Measurements from ENCODE around the gene TUBE1. TPM values are rescaled to one million over a fixed set of nuclear protein-coding genes. Genes with fewer than 3 reads are reported as not detected.

The TUBE1 gene
- total and polyA plus RNA-seq, 10 of the 15 experiments (the other 5 are each of a cell fraction or from before 2014, with no cell fraction given), result 6.3 to 25.2 (median 13.6) TPM

- DNase-seq (ENCODE audit: low read depth, low spot score), result no peak
- intact Hi-C loops (cut with micrococcal nuclease; ENCODE audit: unreplicated experiment) (no loop called here), in situ Hi-C loops (cut with MboI) (loop anchor here (5.0 kb wide), 1 partner anchor 327 kb away; no protein-coding TSS in a partner anchor)
- no peak overlapping the region for H3K4me3 ChIP-seq
- H3K9me3 ChIP-seq (replicated peaks; ENCODE audit: control insufficient read depth, insufficient read depth, low read length), result no peaks in the 10 kb centered on the region
- POLR2A ChIA-PET, result no interaction called here
- FAIRE-seq, result no peak
- 58% methylated on average over 4 of the region's 4 CpGs for WGBS (ENCODE audit: insufficient coverage, insufficient replicate concordance, low lambda C conversion rate, missing lambda C conversion rate)
- CTCF ChIA-PET, result no interaction called here
- H3K4me2 ChIP-seq (ENCODE audit: control insufficient read depth, insufficient read depth), result no peak overlapping the region
- no peaks in the 10 kb centered on the region for H3K79me2 ChIP-seq (ENCODE audit: control insufficient read depth, insufficient read depth, low read length)
- H3K27ac ChIP-seq (ENCODE audit: control insufficient read depth, insufficient read depth), result no peak overlapping the region
- BruUV-seq (replicated peaks), result no TSS peak
- RAD21 ChIA-PET (ENCODE audit: unreplicated experiment), result no interaction called here
- H4K20me1 ChIP-seq (ENCODE audit: control insufficient read depth, insufficient read depth), result no peaks in the 10 kb centered on the region
- H3K9ac ChIP-seq (ENCODE audit: control insufficient read depth, insufficient read depth, low read length), result no peak overlapping the region
- no peaks in the 10 kb centered on the region for H3K27me3 ChIP-seq (replicated peaks in 1 of 2; ENCODE audit: control insufficient read depth in 2 of 2, insufficient read depth in 2 of 2, low read length in 1 of 2)
- TF ChIP-seq ZNF384 (IDR thresholded peaks at IDR 0.05; ENCODE audit: borderline replicate concordance, low read depth, low read length) (no peak), MTA3 (IDR thresholded peaks at IDR 0.05; ENCODE audit: borderline replicate concordance, low read length) (no peak), CEBPZ (IDR thresholded peaks at IDR 0.05; ENCODE audit: low read depth, low read length) (no peak)
- H3K4me1 ChIP-seq (ENCODE audit: control insufficient read depth, insufficient read depth, low read length), result no peaks in the 10 kb centered on the region
- SMC1A ChIA-PET (ENCODE audit: uncharacterized antibody, unreplicated experiment), result interaction anchor here (1.5 kb wide), 1 partner anchor 324 kb away, joined by 4 read pairs; no protein-coding TSS in a partner anchor
- ATAC-seq, result no peak
- no peaks in the 10 kb centered on the region for H3K36me3 ChIP-seq (ENCODE audit: control insufficient read depth in 2 of 2, insufficient read depth in 2 of 2, low read length in 1 of 2)
- H2AFZ ChIP-seq (ENCODE audit: control insufficient read depth, low read depth, low read length), result no peak overlapping the region
Observed at GRCh38 chr6:112034616-112034995, 52.7 kb downstream of the TUBE1 start.

All from GM12878 (cell line).